Activated CD4-positive, CD25-positive, alpha-beta regulatory T cell (primary cell): ENCODE results near the gene NFAM1.

ENCODE experiments used
- DNase-seq, 4 experiments: peaks; one replicate each; lab custom pipeline; 2025; lab: John Stamatoyannopoulos, UW

Gene NFAM1

GRCh38 chr22:42383851-42384417, 48.3 kb downstream of the NFAM1 start:
- no peak for DNase-seq

GRCh38 chr22:42383287-42383686, 48.9 kb downstream of the NFAM1 start:
- no peak for DNase-seq

- DNase-seq = no peak
Observed at GRCh38 chr22:42380769-42381551, 51.2 kb downstream of the NFAM1 start.

- no peak for DNase-seq
Observed at GRCh38 chr22:42379966-42380537, 52.2 kb downstream of the NFAM1 start.

- no peak for DNase-seq
Observed at GRCh38 chr22:42376711-42377554, 55.3 kb downstream of the NFAM1 start.

- DNase-seq = no peak
Observed at GRCh38 chr22:42375982-42376381, 56.2 kb downstream of the NFAM1 start.

- no peak for DNase-seq
Observed at GRCh38 chr22:42372976-42373375, 59.2 kb downstream of the NFAM1 start.

GRCh38 chr22:42371501-42371900, 60.7 kb downstream of the NFAM1 start:
- no peak for DNase-seq

- no peak for DNase-seq
Observed at GRCh38 chr22:42371099-42371498, 61.1 kb downstream of the NFAM1 start.

- DNase-seq = peak; percentile 65 to 75 (median 68)
Observed at GRCh38 chr22:42369250-42370041, 62.8 kb downstream of the NFAM1 start.

GRCh38 chr22:42368379-42369249, 63.6 kb downstream of the NFAM1 start:
- no peak for DNase-seq

- DNase-seq = no peak
Observed at GRCh38 chr22:42367980-42368378, 64.2 kb downstream of the NFAM1 start.

GRCh38 chr22:42366806-42367581, 65.2 kb downstream of the NFAM1 start:
- DNase-seq = no peak

- no peak for DNase-seq
Observed at GRCh38 chr22:42365942-42366695, 66.1 kb downstream of the NFAM1 start.

GRCh38 chr22:42365111-42365865, 66.9 kb downstream of the NFAM1 start:
- no peak for DNase-seq

- DNase-seq = no peak
Observed at GRCh38 chr22:42364604-42365110, 67.5 kb downstream of the NFAM1 start.

GRCh38 chr22:42363892-42364291, 68.3 kb downstream of the NFAM1 start:
- no peak for DNase-seq

GRCh38 chr22:42361523-42361922, 70.7 kb downstream of the NFAM1 start:
- DNase-seq = no peak
